Fibroblast of gingiva (primary cell): ENCODE results near the gene MAN1A1.
A peak's percentile ranks its signal among the peaks of the same experiment; 100 is the strongest.

Source experiments
- DNase-seq: peaks from one replicate; pipeline ENCODE4 v3.0.0-alpha.2; 2011; ENCODE audit warnings: low read depth

Gene MAN1A1

GRCh38 chr6:119195848-119196247, 153.7 kb downstream of the MAN1A1 start:
- no peak for DNase-seq

GRCh38 chr6:119195204-119195603, 154.4 kb downstream of the MAN1A1 start:
- no peak for DNase-seq

GRCh38 chr6:119193707-119194106, 155.9 kb downstream of the MAN1A1 start:
- DNase-seq: no peak

- DNase-seq: no peak
These were observed 157.4 kb downstream of the MAN1A1 start for GRCh38 chr6:119192200-119192599.

GRCh38 chr6:119190176-119190575, 159.4 kb downstream of the MAN1A1 start:
- DNase-seq: no peak

GRCh38 chr6:119189498-119189897, 160.1 kb downstream of the MAN1A1 start:
- DNase-seq: no peak

- DNase-seq: no peak
These were observed 162.0 kb downstream of the MAN1A1 start for GRCh38 chr6:119187596-119187995.

- DNase-seq: no peak
These were observed 163.1 kb downstream of the MAN1A1 start for GRCh38 chr6:119186490-119186889.

GRCh38 chr6:119184008-119184648, 165.4 kb downstream of the MAN1A1 start:
- DNase-seq: no peak

GRCh38 chr6:119183457-119183856, 166.1 kb downstream of the MAN1A1 start:
- no peak for DNase-seq

GRCh38 chr6:119182875-119183274, 166.7 kb downstream of the MAN1A1 start:
- no peak for DNase-seq

- no peak for DNase-seq
These were observed 167.3 kb downstream of the MAN1A1 start for GRCh38 chr6:119182216-119182803.

- DNase-seq: no peak
These were observed 168.5 kb downstream of the MAN1A1 start for GRCh38 chr6:119181046-119181445.

- DNase-seq: no peak
These were observed 169.7 kb downstream of the MAN1A1 start for GRCh38 chr6:119179842-119180241.

- DNase-seq: no peak
These were observed 170.5 kb downstream of the MAN1A1 start for GRCh38 chr6:119179062-119179461.

GRCh38 chr6:119176445-119176844, 173.1 kb downstream of the MAN1A1 start:
- DNase-seq: no peak

GRCh38 chr6:119174879-119175817, 174.4 kb downstream of the MAN1A1 start:
- DNase-seq: peak; percentile 57

GRCh38 chr6:119174085-119174445, 175.5 kb downstream of the MAN1A1 start:
- no peak for DNase-seq

GRCh38 chr6:119173249-119174084, 176.1 kb downstream of the MAN1A1 start:
- no peak for DNase-seq

GRCh38 chr6:119172824-119173223, 176.7 kb downstream of the MAN1A1 start:
- DNase-seq: peak; percentile 76

GRCh38 chr6:119171864-119172588, 177.5 kb downstream of the MAN1A1 start:
- no peak for DNase-seq
